Upper lobe of right lung (tissue), 1 donor: ENCODE results near the gene SEC16A. TPM values are rescaled to one million over a fixed set of nuclear protein-coding genes. Genes with fewer than 3 reads are reported as not detected.

Experiments
- ATAC-seq: fragments of 200-7000 bp; cut with Tn5 transposase; one replicate; pipeline ENCODE4 v1.9.1; 2020; ENCODE audit warnings: mild to moderate bottlenecking, moderate library complexity
- DNase-seq: peaks from one replicate; pipeline ENCODE4 v3.0.0-alpha.2; 2020
- H3K27ac ChIP-seq: fragments of 200-600 bp; one replicate; pipeline ENCODE4 v1.8.0; 2022
- H3K27me3 ChIP-seq: fragments of 200-600 bp; one replicate; pipeline ENCODE4 v1.8.0; 2022; ENCODE audit warnings: mild to moderate bottlenecking
- H3K36me3 ChIP-seq: fragments of 200-600 bp; one replicate; pipeline ENCODE4 v1.8.0; 2022
- H3K4me1 ChIP-seq: fragments of 200-600 bp; one replicate; pipeline ENCODE4 v1.8.0; 2022
- H3K4me3 ChIP-seq: fragments of 200-600 bp; one replicate; pipeline ENCODE4 v1.8.0; 2022; ENCODE audit warnings: mild to moderate bottlenecking
- H3K9me3 ChIP-seq: fragments of 200-600 bp; one replicate; pipeline ENCODE4 v1.8.0; 2022
- CTCF ChIP-seq: fragments of 200-600 bp; IDR thresholded peaks from one replicate; pipeline ENCODE4 v1.8.0; 2022; ENCODE audit warnings: antibody characterized with exemption
- intact Hi-C: fragments of 100-400 bp; cut with DNase I; formaldehyde crosslinking; loops from one replicate; pipeline ENCODE4 v1.11.0; 2022
- total RNA-seq: library from RNA; stranded (reverse); fragmentation: NEBNext Ultra II Directional; extraction: Animal tissue kit (Norgen Biotek cat#: 25700); gene quantifications from one replicate; pipeline ENCODE4 v1.2.1, GENCODE V29; 2021
- donor health status: DM: no; HTN: yes; CAD: no; lungs with severe emphysema.

Gene SEC16A
- total RNA-seq, 1 donor from 2014 or later = 63.7 TPM

GRCh38 chr9:136493567-136493971 is 10.7 kb upstream of the SEC16A start:
- Histone ChIP-seq H3K27me3 (no peaks in the 10 kb centered on the region), H3K36me3 (peaks cover 41% of the 10 kb centered on the region), H3K27ac (no peak overlapping the region), H3K4me1 (no peaks in the 10 kb centered on the region), H3K9me3 (no peaks in the 10 kb centered on the region), H3K4me3 (no peak overlapping the region)
- intact Hi-C loops = no loop called here
- no peak for TF ChIP-seq CTCF
- ATAC-seq = peak; percentile 1
- DNase-seq = no peak

DNA sequence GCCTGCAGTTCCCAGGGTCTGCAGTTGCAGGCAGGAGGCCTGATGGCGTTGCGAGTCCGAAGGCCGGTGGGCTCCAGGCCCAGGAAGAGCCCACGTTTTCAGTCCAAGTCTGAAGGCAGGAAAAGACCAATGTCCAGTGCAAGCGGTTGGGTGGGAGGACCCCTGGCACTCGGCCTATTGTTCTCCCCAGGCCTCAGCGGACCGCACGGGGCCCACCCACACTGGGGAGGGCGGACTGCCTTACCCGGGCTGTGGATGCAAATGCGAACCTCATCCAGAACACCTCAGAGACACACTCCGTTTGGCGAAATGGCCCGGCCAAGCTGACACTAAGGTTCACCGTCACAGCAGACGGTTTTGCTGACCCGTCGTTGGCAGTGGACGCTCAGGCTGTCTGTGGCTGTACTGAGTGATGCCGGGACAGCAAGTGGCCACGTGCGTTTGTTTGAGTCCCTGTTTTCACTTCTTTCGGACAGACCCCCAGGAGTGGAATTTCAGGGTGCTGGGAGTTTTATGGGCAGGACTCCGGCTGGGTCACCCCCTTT is 10.2 kb upstream of the SEC16A start:
- DNase-seq = no peak
- no peak overlapping the region for H3K4me3 ChIP-seq
- peaks cover 36% of the 10 kb centered on the region for H3K36me3 ChIP-seq
- intact Hi-C loops = no loop called here
- no peak for TF ChIP-seq CTCF
- H3K9me3 ChIP-seq = no peaks in the 10 kb centered on the region
- peak; percentile 2 for ATAC-seq
- H3K27ac ChIP-seq = no peak overlapping the region
- H3K4me1 ChIP-seq = no peaks in the 10 kb centered on the region
- no peaks in the 10 kb centered on the region for H3K27me3 ChIP-seq

DNA sequence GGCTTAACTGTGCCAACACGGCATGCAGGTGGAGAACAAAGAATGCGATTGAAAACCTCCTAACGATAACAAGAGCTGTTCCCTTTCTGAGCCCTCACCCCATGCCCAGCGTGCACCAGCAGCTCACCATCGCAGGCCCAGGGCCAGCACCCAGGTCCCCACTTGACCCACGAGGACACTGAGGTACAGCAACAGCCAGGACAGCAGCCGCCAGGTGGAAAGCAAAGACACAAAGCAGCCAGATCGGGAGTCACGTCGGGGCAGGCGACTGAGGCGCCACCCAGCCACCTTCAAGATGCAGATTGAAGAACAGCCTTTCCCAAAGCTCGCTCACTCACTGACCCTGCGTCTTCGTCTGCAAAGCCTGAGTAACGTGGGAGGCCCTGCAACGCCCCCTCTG is 6.9 kb upstream of the SEC16A start:
- no peaks in the 10 kb centered on the region for H3K27me3 ChIP-seq
- peaks cover 6% of the 10 kb centered on the region for H3K4me1 ChIP-seq
- H3K27ac ChIP-seq = no peak overlapping the region
- intact Hi-C loops = loop anchor here (2.0 kb wide), 1 partner anchor 141 kb away; no protein-coding TSS in a partner anchor
- no peak for DNase-seq
- no peak for ATAC-seq
- H3K9me3 ChIP-seq = no peaks in the 10 kb centered on the region
- no peak overlapping the region for H3K4me3 ChIP-seq
- no peak for TF ChIP-seq CTCF
- peaks cover 3% of the 10 kb centered on the region for H3K36me3 ChIP-seq

DNA sequence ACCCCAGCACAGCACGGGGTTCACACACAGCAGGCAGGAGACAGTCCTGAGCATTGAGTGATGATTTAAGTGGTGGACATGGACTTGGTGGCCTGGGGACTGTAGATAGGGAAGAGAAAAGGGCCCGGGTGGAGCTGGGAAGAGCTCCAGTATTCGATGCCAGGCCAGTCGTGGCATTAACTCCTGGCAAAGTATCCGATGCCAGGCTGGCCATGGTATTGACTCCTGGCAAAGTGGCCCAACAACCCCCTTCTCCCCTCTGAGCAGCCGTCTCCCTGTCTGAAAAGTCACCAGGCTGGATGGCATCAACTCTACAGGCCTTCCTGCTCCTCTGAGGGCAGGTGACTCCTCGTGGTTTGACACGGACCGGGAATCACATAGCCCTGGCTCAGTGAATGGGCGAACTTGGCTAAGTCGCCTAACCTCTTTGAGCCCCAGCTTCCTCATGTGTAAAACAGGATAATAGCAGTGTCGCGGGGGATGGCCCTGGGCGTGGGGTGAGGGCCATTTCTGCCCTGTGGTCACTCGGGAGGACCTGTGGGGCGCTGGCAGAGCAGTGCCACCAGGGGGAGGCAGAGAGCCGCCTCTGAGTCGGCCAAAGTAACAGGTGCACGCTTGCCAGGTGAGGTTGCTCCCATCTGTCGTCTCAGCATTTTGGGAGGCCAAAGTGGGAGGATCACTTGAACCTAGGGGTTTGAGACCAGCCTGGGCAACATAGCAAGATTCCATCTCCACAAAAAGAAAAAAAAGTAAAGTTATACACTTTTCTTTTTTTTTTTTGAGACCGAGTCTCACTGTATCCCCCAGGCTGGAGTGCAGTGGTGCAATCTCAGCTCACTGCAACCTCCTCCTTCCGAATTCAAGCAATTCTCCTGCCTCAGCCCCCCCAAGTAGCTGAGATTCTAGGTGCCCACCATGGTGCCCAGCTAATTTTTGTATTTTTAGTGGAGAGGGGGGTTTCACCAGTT is 5.7 kb upstream of the SEC16A start:
- DNase-seq (peak; percentile 89), ATAC-seq (peak; percentile 67)
- Histone ChIP-seq H3K4me1 (peaks cover 14% of the 10 kb centered on the region), H3K4me3 (no peak overlapping the region), H3K9me3 (no peaks in the 10 kb centered on the region), H3K36me3 (no peaks in the 10 kb centered on the region), H3K27ac (no peak overlapping the region), H3K27me3 (no peaks in the 10 kb centered on the region)
- peak; percentile 98 for TF ChIP-seq CTCF
- intact Hi-C loops = loop anchor here (2.0 kb wide), 1 partner anchor 142 kb away; no protein-coding TSS in a partner anchor

DNA sequence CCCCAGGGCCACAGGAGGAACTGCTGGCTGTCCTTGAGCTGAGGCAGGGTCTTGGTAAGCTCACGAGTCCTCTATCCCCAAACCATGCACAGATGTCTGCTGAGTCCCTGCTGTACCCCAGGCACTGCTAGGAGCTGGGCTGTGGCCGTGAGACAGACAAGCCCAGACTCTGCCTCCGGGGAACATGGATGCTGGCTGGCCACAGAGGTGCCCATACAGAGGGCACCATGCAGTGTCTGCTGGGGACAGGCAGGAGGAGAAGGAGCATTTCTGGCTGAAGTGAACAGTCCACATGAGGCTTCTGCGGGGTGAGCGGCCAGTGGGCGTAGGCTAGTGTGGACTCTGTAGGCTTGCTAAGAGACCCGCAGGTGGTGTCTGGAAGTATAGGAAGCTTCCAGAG is 4.8 kb upstream of the SEC16A start:
- H3K9me3 ChIP-seq = no peaks in the 10 kb centered on the region
- H3K36me3 ChIP-seq = no peaks in the 10 kb centered on the region
- H3K4me3 ChIP-seq = no peak overlapping the region
- DNase-seq (no peak), ATAC-seq (no peak)
- intact Hi-C loops = loop anchor here (2.0 kb wide), 1 partner anchor 143 kb away; no protein-coding TSS in a partner anchor
- no peak for TF ChIP-seq CTCF
- H3K27me3 ChIP-seq = no peaks in the 10 kb centered on the region
- H3K4me1 ChIP-seq = peaks cover 14% of the 10 kb centered on the region
- H3K27ac ChIP-seq = no peak overlapping the region
